HepG2 (cell line): ENCODE results near the gene ACP2. TPM values are rescaled to one million over a fixed set of nuclear protein-coding genes. Genes with fewer than 3 reads are reported as not detected.
A peak's percentile ranks its signal among the peaks of the same experiment; 100 is the strongest.

Source experiments
- ARID4A ChIP-seq: sonication (generic); formaldehyde crosslinking; IDR thresholded peaks from 2 replicates; pipeline ENCODE4 v1.5.0; 2020; ENCODE audit warnings: mild to moderate bottlenecking, missing genetic modification reagents, borderline replicate concordance
- FOXP1 ChIP-seq, 2 experiments: fragments of 450-650 bp in 1 of 2; IDR thresholded peaks; 2 replicates each; pipeline ENCODE4 v1.6.1; 2017 to 2018; ENCODE audit warnings: antibody characterized with exemption in 1 of 2
- KLF16 ChIP-seq, 2 experiments: sonication (generic) in 1 of 2; formaldehyde crosslinking in 1 of 2; IDR thresholded peaks; 2 replicates each; pipeline versions ENCODE4 v1.6.1 to v1.8.0; 2016 to 2023; ENCODE audit warnings: missing genetic modification reagents in 2 of 2, missing compliant biosample characterization in 1 of 2
- KLF6 ChIP-seq: IDR thresholded peaks from 2 replicates; pipeline ENCODE4 v1.8.0; 2016; ENCODE audit warnings: missing biosample characterization, missing genetic modification reagents
- MXI1 ChIP-seq: IDR thresholded peaks from 3 replicates; pipeline ENCODE4 v1.6.1; 2012; ENCODE audit warnings: low read depth, low read length, inconsistent platforms, borderline replicate concordance
- NR2C2 ChIP-seq: sonication (generic); formaldehyde crosslinking; IDR thresholded peaks from 2 replicates; pipeline ENCODE4 v1.4.0; 2020; ENCODE audit warnings: missing genetic modification reagents, mild to moderate bottlenecking, moderate library complexity, borderline replicate concordance
- SMC3 ChIP-seq: IDR thresholded peaks from 2 replicates; pipeline ENCODE4 v1.6.1; 2011; ENCODE audit warnings: low read length, improper control_type of control experiment
- ZBTB1 ChIP-seq: sonication (generic); formaldehyde crosslinking; IDR thresholded peaks from 2 replicates; pipeline ENCODE4 v1.4.0; 2020; ENCODE audit warnings: missing genetic modification reagents, borderline replicate concordance
- ZBTB33 ChIP-seq: sonication (generic); formaldehyde crosslinking; IDR thresholded peaks from 2 replicates; pipeline ENCODE4 v1.4.0; 2020; ENCODE audit warnings: missing genetic modification reagents
- ZBTB7B ChIP-seq: sonication (generic); formaldehyde crosslinking; IDR thresholded peaks from 2 replicates; pipeline ENCODE4 v1.4.0; 2020; ENCODE audit warnings: missing genetic modification reagents
- ZNF276 ChIP-seq: sonication (generic); formaldehyde crosslinking; IDR thresholded peaks from 2 replicates; pipeline ENCODE4 v1.4.0; 2020; ENCODE audit warnings: mild to moderate bottlenecking, low read depth, missing genetic modification reagents
- ZNF570 ChIP-seq: sonication (generic); formaldehyde crosslinking; IDR thresholded peaks from 2 replicates; pipeline ENCODE4 v1.4.0; 2020; ENCODE audit warnings: mild to moderate bottlenecking, missing genetic modification reagents, borderline replicate concordance
- ZNF609 ChIP-seq: sonication (generic); formaldehyde crosslinking; IDR thresholded peaks from 2 replicates; pipeline ENCODE4 v1.4.0; 2020; ENCODE audit warnings: mild to moderate bottlenecking, missing genetic modification reagents, borderline replicate concordance
- polyA plus RNA-seq, 8 experiments: library from polyadenylated mRNA; depleted of rRNA in 3 of 8; stranded (reverse) in 7 of 8; unstranded in 1 of 8; fragments of >200 nt; fragmentation: Illumina TruSeq in 4 of 8; extraction: Trizol in 4 of 8; gene quantifications; 2 replicates each; pipeline versions ENCODE4 v1.2.1 to v1.2.3, GENCODE V29; 2011 to 2016; ENCODE audit warnings: low read depth in 4 of 8, missing spikeins in 1 of 8, mixed read lengths in 1 of 8; ENCODE audit not compliant: insufficient read depth in 1 of 8
- total RNA-seq, 5 experiments: library from RNA; depleted of rRNA; stranded (reverse); fragments of >200 nt; fragmentation: Illumina TruSeq; extraction: Trizol; gene quantifications; 2 replicates each; pipeline ENCODE4 v1.2.3, GENCODE V29; 2016; ENCODE audit warnings: low read depth in 1 of 5

ACP2 gene
- total and polyA plus RNA-seq, 2 of the 13 experiments (the other 11 are each of a cell fraction or from before 2014, with no cell fraction given) = 17.7 to 20.2 TPM

GRCh38 chr11:47243454-47243853 lies 5.2 kb downstream of the ACP2 start (continued):
- TF ChIP-seq ARID4A (CRISPR knock-in tag) = peak; percentile 56; the same call in 1 of the 2 replicates
- TF ChIP-seq KLF16 (CRISPR knock-in tag; IDR thresholded peaks at IDR 0.05) = 0 out of 4 replicates have a peak, but pooled peaks of 1 of the 2 experiments have one; percentile 35
- TF ChIP-seq FOXP1 (IDR thresholded peaks at IDR 0.05) = peak; percentile 78
- peak; percentile 91 for TF ChIP-seq FOXP1 (CRISPR knock-in tag; IDR thresholded peaks at IDR 0.05)
- TF ChIP-seq ZNF570 (CRISPR knock-in tag) = no peak
- peak; percentile 37; the same call in 1 of the 2 replicates for TF ChIP-seq ZBTB33
- peak; percentile 68; the same call in 1 of the 3 replicates for TF ChIP-seq MXI1
- peak; percentile 11; the same call in 1 of the 2 replicates for TF ChIP-seq SMC3
- TF ChIP-seq KLF6 (CRISPR knock-in tag) = peak; percentile 36; the same call in 1 of the 2 replicates
- no peak for TF ChIP-seq ZNF276 (CRISPR knock-in tag)
- 0 out of 2 replicates have a peak, but pooled peaks have one; percentile 20 for TF ChIP-seq NR2C2 (CRISPR knock-in tag)
- TF ChIP-seq ZNF609 (CRISPR knock-in tag) = peak; percentile 22; the same call in 1 of the 2 replicates
- TF ChIP-seq ZBTB7B (CRISPR knock-in tag) = no peak
- TF ChIP-seq ZBTB1 = no peak
